HG02981 (cell line): ENCODE measurements around the gene ZFC3H1.
"Not testable (repeated sequence)": the region's sequence is repeated elsewhere in the genome, so short reads cannot be mapped to it uniquely, and the experiment has no call there.

Source experiments
- ATAC-seq: cut with Tn5 transposase; IDR thresholded peaks from one replicate; pipeline ENCODE4 v1.9.1; 2021; ENCODE audit warnings: mild to moderate bottlenecking, moderate library complexity; ENCODE audit not compliant: unreplicated experiment

Gene ZFC3H1

GRCh38 chr12:71587012-71587411, 76.6 kb downstream of the ZFC3H1 start:
- ATAC-seq: no peak

- ATAC-seq: no peak
Measured at GRCh38 chr12:71585218-71585617, 78.4 kb downstream of the ZFC3H1 start.

GRCh38 chr12:71584356-71584755, 79.3 kb downstream of the ZFC3H1 start:
- ATAC-seq: no peak

- no peak for ATAC-seq
Measured at GRCh38 chr12:71582925-71583324, 80.7 kb downstream of the ZFC3H1 start.

GRCh38 chr12:71581206-71581605, 82.4 kb downstream of the ZFC3H1 start:
- ATAC-seq: no peak

- ATAC-seq: no peak
Measured at GRCh38 chr12:71578694-71579258, 84.9 kb downstream of the ZFC3H1 start.

GRCh38 chr12:71576496-71576895, 87.2 kb downstream of the ZFC3H1 start:
- no peak for ATAC-seq

- not testable (repeated sequence) for ATAC-seq
Measured at GRCh38 chr12:71569885-71570284, 93.8 kb downstream of the ZFC3H1 start.

GRCh38 chr12:71567537-71567936, 96.1 kb downstream of the ZFC3H1 start:
- ATAC-seq: no peak

- no peak for ATAC-seq
Measured at GRCh38 chr12:71566655-71567054, 97.0 kb downstream of the ZFC3H1 start.

GRCh38 chr12:71565535-71565934, 98.1 kb downstream of the ZFC3H1 start:
- ATAC-seq: no peak

GRCh38 chr12:71562676-71563595, 100.7 kb downstream of the ZFC3H1 start:
- ATAC-seq: no peak
